Dermis microvascular lymphatic vessel endothelial cell (primary cell): ENCODE results near the gene RGS12. TPM values are rescaled to one million over a fixed set of nuclear protein-coding genes. Genes with fewer than 3 reads are reported as not detected.

Experiments used
- DNase-seq, 2 donors: peaks; one replicate each; pipeline versions ENCODE4 v3.0.0 to v3.0.0-alpha.2; 2010; ENCODE audit warnings: low read depth in 2 of 2
- total RNA-seq: library from RNA; depleted of rRNA; stranded (reverse); fragments of >200 nt; gene quantifications from 2 replicates; pipeline ENCODE4 v1.2.1, GENCODE V29; 2014

RGS12 gene, protein sequence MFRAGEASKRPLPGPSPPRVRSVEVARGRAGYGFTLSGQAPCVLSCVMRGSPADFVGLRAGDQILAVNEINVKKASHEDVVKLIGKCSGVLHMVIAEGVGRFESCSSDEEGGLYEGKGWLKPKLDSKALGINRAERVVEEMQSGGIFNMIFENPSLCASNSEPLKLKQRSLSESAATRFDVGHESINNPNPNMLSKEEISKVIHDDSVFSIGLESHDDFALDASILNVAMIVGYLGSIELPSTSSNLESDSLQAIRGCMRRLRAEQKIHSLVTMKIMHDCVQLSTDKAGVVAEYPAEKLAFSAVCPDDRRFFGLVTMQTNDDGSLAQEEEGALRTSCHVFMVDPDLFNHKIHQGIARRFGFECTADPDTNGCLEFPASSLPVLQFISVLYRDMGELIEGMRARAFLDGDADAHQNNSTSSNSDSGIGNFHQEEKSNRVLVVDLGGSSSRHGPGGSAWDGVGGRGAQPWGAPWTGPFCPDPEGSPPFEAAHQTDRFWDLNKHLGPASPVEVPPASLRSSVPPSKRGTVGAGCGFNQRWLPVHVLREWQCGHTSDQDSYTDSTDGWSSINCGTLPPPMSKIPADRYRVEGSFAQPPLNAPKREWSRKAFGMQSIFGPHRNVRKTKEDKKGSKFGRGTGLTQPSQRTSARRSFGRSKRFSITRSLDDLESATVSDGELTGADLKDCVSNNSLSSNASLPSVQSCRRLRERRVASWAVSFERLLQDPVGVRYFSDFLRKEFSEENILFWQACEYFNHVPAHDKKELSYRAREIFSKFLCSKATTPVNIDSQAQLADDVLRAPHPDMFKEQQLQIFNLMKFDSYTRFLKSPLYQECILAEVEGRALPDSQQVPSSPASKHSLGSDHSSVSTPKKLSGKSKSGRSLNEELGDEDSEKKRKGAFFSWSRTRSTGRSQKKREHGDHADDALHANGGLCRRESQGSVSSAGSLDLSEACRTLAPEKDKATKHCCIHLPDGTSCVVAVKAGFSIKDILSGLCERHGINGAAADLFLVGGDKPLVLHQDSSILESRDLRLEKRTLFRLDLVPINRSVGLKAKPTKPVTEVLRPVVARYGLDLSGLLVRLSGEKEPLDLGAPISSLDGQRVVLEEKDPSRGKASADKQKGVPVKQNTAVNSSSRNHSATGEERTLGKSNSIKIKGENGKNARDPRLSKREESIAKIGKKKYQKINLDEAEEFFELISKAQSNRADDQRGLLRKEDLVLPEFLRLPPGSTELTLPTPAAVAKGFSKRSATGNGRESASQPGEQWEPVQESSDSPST (N-terminal part only)
- total RNA-seq, result 30.7 and 39.1 TPM in 2 replicates

DNA sequence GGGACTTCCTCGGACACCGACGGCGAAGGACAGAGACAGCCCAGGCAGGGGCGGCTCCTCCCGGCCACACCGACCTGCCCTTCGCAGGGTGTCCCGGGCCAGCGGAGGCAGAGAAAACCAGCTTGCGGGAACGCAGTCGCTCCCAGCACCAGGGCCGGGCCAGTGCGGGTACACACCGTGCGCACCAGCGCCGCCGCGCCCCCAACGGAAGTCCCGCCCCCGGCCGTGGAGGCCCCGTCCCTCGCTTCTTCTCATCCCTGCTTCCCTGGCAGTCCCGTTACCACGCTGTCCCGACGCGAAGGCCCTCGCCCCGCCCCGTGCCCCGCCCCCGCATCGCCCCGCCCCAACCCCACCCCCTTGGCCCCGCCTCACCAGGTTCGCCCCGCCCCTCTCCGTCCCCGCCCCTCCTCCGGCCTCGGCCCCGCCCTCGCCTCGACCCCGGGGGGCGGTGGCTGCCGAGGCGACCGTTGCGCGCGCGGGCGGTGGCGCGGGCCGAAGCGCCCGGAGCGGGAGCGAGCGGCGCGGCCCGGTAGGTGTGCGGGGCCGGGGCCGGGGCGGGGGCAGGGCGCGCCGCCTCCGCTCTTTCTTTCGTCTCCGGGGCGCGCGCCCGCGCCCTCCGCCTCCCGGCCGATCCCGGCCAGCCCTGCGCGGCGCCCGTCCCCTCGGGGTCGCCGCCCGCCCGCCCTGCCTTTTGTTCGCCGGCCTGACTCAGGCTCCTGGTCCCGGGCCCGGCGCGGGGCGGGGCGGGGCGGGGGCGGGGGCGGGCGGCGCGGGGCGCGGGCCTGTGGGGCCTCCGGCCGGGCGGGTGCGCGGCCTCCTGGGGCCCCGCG lies at the start of gene RGS12:
TSS of gene RGS12 (plus strand) at position 451 of the 830 bp plus-strand sequence. CDS start 23,150 bp downstream, outside the sequence.
- DNase-seq, result peak; percentile 85 to 95

DNA sequence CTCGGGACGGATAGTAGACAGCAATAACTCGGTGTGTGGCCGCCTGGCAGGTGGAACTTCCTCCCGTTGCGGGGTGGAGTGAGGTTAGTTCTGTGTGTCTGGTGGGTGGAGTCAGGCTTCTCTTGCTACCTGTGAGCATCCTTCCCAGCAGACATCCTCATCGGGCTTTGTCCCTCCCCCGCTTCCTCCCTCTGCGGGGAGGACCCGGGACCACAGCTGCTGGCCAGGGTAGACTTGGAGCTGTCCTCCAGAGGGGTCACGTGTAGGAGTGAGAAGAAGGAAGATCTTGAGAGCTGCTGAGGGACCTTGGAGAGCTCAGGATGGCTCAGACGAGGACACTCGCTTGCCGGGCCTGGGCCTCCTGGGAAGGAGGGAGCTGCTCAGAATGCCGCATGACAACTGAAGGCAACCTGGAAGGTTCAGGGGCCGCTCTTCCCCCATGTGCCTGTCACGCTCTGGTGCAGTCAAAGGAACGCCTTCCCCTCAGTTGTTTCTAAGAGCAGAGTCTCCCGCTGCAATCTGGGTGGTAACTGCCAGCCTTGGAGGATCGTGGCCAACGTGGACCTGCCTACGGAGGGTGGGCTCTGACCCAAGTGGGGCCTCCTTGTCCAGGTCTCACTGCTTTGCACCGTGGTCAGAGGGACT lies 49.6 kb upstream of the RGS12 start:
- no peak for DNase-seq

DNA sequence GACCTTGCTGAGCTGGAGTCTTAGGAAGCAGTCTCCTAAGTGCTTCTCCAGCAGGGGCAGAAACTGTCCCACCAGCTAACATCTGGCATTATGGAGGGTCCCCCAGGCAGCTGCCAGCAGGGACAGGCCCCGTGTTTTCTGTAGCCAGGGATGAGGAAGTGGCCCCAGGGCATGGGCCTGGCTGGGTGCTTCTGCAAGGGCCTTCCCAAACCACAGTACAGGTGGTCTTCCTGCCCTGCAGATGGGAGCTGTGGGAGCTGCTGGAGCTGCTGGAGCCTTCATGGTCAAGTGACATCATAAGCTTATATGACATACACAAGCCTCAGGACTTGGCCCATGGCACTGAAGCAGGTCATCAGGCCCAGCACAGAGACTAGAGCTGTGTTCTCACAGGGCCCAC lies 48.8 kb upstream of the RGS12 start:
- DNase-seq, result no peak

DNA sequence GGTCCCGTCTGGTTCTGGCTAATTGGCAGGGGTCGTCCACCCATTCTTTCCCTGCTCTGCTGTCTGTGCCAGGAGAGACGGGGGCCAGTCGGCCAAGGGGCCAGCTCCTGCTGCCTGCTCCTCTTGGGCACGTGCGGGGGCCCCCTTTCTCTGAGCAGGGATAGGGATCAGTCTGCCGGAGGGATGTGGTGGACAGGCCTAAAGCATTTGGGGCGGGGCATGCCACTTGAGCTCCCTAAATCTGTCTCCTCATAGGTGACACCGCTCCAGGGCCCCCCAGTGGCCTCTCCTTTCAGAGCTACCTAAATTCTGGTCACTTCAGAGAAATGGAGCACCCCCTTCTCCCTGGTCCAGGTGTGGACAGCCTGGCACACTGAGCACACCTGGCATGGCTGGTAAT lies 48.1 kb upstream of the RGS12 start:
- no peak for DNase-seq

DNA sequence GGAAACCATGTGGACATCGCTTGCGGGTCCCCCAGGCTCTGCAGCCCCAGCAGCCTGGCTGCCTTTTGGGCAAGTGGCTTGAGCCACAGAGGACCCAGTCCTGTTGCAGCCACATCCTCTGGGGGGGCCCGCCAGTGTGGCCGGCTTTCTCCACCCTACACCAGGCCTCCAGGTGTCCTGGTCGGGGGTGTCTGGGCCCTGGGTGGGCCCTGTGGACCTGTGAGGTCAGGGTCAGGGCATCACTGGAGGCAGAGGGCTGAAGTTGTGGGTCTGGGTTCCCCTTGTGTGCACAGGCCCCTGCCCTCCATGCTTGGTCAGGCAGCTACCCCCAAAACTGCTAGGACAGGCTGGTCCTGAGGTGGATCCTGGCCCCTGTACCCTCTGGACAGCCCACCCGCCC lies 47.1 kb upstream of the RGS12 start:
- DNase-seq, result no peak

DNA sequence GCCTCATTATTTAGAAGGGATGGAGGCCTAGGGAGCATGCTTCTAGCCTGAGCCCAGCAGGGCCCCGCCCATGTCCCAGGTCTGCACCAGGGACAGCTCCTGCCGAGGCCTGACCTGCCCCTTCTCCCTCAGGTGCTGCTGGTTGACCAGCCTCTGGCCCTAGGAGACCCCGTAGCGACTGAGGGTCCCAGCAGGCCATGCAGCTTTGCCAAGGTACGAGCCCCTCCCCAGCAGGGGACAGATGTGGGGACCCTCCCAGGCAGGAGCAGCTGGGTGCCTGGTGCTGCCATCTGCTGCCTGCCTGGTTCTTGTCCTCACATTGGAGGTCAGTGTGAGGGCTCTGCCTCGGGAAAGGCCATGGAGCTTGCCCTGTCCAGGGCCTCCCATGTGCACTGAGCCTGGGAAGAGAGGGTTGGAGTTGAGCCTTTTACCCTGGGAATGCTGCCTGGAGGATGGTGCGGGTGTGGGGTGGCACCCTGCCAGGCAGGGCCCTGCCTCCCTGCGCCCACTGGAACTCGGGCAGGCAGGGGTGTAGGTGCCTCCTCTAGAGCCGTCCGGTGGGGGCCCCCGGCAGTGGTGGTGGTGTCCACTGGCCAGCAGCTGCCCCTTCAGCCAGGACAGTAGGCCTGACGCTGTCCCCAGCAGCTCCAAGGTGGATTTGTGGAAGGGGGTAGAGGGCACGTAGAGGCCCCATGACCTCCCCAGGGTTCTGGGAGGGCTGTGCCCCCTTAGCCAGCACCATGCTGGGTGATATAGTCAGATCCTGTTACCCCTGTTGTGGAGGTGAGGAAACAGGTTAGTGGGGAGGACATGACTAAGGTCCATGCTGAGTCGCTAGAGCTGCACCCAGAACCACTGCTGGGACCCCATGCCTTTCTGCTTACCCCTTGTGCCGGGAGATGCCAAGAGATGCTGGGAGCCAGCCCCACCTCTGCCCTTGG lies 46.1 kb upstream of the RGS12 start:
- no peak for DNase-seq

DNA sequence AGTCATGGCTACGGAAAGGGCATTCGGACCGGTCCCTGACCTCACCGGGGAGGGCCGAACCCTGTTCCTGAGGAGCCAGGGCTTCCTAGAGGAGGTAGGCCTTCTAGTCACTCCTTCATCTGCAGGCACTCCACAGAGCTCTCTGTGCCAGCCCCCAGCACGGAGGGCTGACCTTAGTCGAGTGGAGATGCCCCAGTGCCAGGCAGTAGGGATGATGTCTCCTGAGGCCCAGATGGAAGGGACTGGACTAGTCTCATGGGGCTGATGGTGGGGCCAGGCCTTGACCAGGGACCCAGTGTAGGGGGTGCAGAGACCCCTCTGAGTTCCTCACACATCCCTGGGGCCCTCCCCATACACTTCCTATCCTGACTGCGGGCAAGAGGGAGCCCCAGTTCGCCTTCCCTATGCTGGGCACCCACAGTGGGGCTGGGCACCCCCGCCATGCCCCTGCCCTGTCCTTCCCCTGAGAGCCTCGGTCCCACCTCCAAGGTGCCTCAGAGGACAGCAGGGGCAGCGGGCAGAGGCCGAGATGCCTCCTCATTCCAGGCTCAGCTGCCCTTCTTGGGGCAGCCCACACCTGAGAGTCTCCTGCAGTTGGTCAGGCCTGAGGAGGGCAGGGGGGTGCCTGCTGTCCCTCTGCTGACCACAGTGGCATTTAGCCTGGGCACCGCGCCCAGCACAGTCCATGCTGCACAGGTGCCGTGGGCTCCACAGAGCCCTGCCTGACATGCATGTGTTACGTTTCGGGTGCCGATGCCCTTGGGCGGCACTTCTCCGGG lies 45.2 kb upstream of the RGS12 start:
- DNase-seq, result no peak

DNA sequence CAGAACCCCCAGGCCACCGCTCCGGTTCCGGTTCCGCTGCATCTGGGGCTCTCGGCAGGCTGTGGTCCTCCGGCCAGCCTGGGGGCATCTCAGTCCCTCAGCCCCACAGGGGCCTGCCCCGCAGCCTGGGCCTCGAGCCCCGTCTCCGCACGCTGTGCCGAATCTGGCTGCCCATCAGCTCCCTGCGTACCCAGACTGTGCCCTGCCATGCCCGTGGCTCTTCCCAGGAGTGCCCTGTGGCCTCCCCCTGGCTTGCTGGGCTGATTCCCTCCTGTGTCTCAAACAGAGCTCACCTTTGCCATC lies 44.7 kb upstream of the RGS12 start:
- DNase-seq, result no peak

DNA sequence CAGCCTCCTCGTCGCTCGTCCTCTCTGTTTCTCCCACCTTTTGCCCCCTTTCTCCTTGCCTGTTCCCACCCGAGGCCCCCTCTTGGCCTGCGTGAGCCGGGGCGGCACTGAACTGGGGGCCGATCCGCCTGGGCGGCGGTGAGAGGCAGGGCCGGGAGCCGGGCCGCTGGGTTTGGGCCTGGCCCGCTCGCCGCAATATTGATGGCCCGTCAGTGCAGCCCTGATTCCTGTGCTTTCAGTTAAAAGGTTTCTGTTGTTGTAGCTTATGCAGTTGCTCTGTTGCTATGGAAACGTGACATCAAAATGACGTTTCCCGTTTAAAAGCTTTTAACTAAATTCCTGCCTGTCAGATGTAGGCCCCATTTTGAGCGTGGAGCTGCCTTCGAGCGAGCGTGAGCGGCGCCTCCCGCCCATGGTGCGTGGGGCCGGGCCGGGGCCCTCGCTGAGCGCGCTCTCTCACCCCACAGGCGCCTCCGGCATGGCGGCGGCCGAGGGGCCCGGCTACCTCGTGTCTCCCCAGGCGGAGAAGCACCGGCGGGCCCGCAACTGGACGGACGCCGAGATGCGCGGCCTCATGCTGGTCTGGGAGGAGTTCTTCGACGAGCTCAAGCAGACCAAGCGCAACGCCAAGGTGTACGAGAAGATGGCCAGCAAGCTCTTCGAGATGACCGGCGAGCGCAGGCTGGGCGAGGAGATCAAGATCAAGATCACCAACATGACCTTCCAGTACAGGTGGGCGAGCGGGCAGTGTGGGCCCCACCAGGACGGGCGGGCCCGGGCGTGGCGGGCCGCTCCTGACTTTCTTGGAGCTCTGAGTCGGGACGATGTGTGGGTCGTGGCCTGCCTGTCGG lies 43.8 kb upstream of the RGS12 start, which contains the start of gene MSANTD1:
TSS of gene MSANTD1 (plus strand) at position 349 of the 851 bp plus-strand sequence. CDS start at position 413, 64 bp downstream.
- DNase-seq, result peak in 1 of 2 donors; percentile 22

DNA sequence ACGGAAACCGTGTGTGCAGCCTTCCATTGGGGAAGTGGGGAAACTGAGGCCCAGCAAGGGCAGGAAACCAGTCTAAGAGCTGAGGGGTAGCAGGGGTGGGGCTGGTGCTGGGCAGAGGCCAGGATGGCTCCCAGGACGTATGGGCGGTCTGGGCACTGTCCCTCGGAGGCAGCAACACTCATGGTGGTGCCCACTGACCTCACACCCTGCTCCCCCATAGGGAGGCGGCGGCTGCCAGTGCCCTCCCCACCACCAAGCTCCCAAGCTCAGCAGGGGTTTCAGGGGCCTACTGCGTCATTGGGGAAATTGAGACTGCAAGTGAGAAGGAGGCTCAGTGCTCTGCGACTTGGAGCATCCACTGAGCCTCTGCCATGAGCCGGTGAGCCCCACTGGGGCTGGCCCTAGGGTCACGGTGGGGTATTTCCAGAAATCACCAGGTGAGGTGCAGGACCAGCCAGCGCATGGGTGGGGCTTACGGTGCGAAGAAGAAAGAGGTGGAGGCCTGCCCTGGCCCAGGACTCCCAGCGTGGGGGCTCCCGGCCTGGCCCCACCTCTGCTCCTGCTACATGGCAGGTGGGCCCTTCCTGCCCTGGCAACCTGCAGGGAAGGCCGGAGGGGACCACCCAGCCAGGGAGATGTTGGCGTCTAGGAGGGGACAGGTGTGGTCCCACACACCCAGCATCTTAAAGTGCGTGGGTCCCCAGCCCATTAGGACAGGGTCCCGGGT lies 42.9 kb upstream of the RGS12 start:
- DNase-seq, result no peak

DNA sequence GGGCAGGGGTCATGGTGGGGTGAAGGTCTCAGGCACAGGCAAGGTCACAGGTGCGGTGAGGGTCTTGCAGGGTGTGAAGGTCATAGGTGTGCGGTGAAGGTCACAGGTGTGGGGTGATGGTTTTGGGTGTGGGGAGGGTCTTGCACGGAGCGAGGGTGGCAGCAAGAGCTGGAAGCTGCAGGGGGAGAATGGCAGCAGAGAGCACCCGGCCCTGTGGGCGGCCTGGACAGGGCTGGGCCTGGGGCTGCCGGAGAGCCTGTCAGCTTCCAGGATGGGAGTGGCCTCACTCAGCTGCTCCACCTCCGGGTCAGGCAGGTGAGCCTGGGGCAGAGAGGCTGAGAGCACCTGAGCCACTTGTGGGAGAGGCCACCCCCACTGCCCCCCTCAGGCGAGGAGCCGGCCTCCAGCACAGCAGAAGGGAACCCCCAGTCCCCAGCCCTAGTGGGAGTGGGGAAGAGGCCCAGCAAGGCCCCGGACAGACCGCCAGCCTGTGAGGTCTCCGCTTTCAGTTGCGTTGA lies 42.3 kb upstream of the RGS12 start:
- no peak for DNase-seq

DNA sequence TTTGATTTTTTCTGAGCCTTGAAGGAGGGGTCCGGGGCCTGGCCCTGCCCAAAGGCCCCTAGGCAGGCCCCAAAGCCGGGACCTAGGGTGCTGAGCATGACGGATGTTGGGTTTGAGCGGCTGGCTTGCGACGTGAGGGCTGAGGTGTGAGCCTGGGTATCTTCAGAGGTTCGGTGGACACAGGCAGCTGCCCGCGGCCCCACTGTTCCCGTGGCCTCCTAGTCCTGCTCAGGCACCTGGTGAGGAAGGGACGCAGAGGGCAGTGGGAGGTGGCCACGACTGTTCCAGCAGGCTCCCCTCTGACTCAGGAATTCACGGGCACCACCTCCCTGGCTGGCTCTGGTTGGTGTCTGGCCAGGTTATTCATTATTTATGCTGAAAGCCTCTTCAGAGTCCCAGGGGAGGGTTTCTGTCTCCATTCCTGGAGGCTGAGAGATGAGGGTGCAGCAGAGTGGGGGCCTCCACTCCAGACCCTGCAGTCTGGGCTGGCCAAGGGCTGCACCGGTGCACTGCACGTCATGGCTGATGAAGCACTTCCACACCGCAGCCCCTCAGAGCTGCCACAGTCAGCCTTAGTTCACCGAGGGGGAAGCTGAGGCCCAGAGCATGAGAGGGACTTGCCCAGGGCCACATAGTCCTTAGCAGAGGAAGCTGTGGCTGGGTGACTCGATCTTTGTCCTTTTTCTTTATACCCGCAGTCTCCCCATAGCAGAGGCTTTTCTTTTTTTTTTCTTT lies 41.7 kb upstream of the RGS12 start:
- no peak for DNase-seq

DNA sequence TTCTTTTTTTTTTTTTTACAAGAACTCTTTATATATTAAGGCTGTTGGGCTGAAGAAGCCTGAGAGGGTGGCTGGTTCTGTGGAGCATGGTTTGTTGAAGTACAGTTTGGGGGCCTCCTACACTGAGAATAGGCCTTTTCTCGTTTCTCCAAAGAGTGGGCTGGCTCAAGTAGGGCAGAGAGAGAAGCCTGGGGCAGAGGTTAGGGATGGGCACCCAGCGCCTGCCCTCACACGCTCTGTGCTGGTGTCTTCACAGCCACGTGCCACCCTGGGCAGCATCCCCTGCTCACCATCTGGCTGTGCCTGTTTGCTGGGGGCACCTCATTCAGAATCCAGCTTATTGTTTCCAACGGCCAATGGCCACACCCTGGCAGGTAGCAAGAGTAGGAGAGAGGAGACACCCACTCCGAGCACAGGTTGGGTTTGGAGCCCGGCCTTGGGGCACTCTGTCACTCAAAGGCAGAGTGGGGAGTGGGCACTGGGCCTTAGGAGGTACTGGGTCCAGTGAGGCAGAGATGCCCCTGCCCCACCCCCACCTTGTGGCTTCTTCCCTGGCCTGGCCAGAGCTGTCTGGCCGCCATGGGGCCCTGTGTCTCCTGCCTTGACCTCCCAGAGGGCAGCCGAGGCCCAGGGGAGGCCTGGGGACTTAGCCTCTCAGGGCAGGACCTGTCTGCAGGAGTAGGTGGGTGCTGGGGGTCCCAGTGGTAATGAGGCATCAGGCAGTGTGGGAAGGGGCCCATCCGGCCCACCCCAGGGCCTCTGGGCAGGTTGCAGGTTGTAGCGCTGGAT lies 40.9 kb upstream of the RGS12 start:
- no peak for DNase-seq

DNA sequence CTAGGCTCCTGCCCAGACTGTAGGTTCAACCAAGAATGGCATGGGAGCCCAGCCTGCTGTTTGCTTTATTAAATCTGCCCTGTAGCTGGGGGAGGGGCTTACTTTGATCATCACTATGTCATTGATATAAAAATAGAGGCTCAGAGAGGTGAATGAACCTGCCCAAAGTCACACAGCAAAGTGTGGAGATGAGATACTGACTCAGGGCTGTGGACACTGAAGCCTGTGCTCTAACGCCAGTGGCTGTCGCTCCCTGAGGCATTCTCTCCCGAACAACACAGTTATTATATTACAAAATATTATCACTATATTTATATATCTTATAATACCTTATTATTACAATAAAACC lies 40.4 kb upstream of the RGS12 start:
- DNase-seq, result no peak
